DOHH2 (cell line): ENCODE measurements around the gene SHISA2.

Source experiments
- H3F3A ChIP-seq: fragments of 200-600 bp; sonication (generic), shearing (Covaris generic); 2 replicates; pipeline ENCODE4 v1.6.0; 2016; ENCODE audit warnings: antibody characterized with exemption, mild to moderate bottlenecking; ENCODE audit not compliant: control insufficient read depth, insufficient read depth
- H3K27ac ChIP-seq: fragments of 200-600 bp; sonication (generic); 2 replicates; pipeline ENCODE4 v1.5.1; 2014; ENCODE audit warnings: low read depth, mild to moderate bottlenecking, low read length, moderate library complexity
- H3K27me3 ChIP-seq: fragments of 200-600 bp; sonication (generic); 2 replicates; pipeline ENCODE4 v1.6.1; 2014; ENCODE audit warnings: mild to moderate bottlenecking, low read length, mixed read lengths; ENCODE audit not compliant: control insufficient read depth
- H3K36me3 ChIP-seq: fragments of 200-600 bp; sonication (generic); 2 replicates; pipeline ENCODE4 v1.6.1; 2014; ENCODE audit warnings: mild to moderate bottlenecking, low read length, moderate library complexity, mixed read lengths; ENCODE audit not compliant: control insufficient read depth
- H3K4me1 ChIP-seq: fragments of 200-600 bp; sonication (generic); 2 replicates; pipeline ENCODE4 v1.6.1; 2014; ENCODE audit warnings: mild to moderate bottlenecking, low read length, mixed read lengths; ENCODE audit not compliant: control insufficient read depth
- H3K4me2 ChIP-seq: fragments of 200-600 bp; sonication (generic); 2 replicates; pipeline ENCODE4 v1.6.0; 2014; ENCODE audit warnings: mild to moderate bottlenecking, low read length, moderate library complexity
- H3K4me3 ChIP-seq: fragments of 200-600 bp; sonication (generic); 2 replicates; pipeline ENCODE4 v1.5.1; 2014; ENCODE audit warnings: mild to moderate bottlenecking, low read length, mixed read lengths
- H3K79me2 ChIP-seq: fragments of 200-600 bp; sonication (generic); 2 replicates; pipeline ENCODE4 v1.6.1; 2014; ENCODE audit warnings: mild to moderate bottlenecking, low read length, mixed read lengths; ENCODE audit not compliant: control insufficient read depth
- H3K9me2 ChIP-seq: fragments of 200-600 bp; sonication (generic); replicated peaks from 2 replicates; pipeline ENCODE4 v1.6.1; 2014; ENCODE audit warnings: mild to moderate bottlenecking, low read length, mixed read lengths; ENCODE audit not compliant: control insufficient read depth
- H3K9me3 ChIP-seq: fragments of 200-600 bp; sonication (generic); 2 replicates; pipeline ENCODE4 v1.6.1; 2014; ENCODE audit warnings: antibody characterized with exemption, low read length, mixed read lengths; ENCODE audit not compliant: control insufficient read depth, insufficient read depth
- H4K20me1 ChIP-seq: fragments of 200-600 bp; sonication (generic); 2 replicates; pipeline ENCODE4 v1.6.0; 2014; ENCODE audit warnings: low read depth, mild to moderate bottlenecking, antibody characterized with exemption, low read length, moderate library complexity; ENCODE audit not compliant: control insufficient read depth, insufficient read depth
- CTCF ChIP-seq: fragments of 200-600 bp; sonication (generic); IDR thresholded peaks from one replicate; pipeline ENCODE4 v1.5.1; 2014; ENCODE audit warnings: antibody characterized with exemption, mild to moderate bottlenecking, low read depth, low read length; ENCODE audit not compliant: poor library complexity, severe bottlenecking
- EZH2phosphoT487 ChIP-seq: fragments of 200-600 bp; sonication (generic); IDR thresholded peaks from 2 replicates; pipeline ENCODE4 v1.6.1; 2017; ENCODE audit warnings: borderline replicate concordance, mild to moderate bottlenecking, antibody characterized with exemption, low read length, moderate library complexity, mixed read lengths

The SHISA2 gene

GRCh38 chr13:26016189-26016588, 35.6 kb downstream of the SHISA2 start:
- Histone ChIP-seq H3K36me3 (no peaks in the 10 kb centered on the region), H3F3A (no peaks in the 10 kb centered on the region), H3K9me3 (no peaks in the 10 kb centered on the region), H3K79me2 (no peaks in the 10 kb centered on the region), H4K20me1 (no peaks in the 10 kb centered on the region), H3K4me2 (no peak overlapping the region), H3K4me1 (no peaks in the 10 kb centered on the region), H3K27me3 (0 out of 2 replicates have a peak, but pooled peaks cover 3% of the 10 kb centered on the region), H3K9me2 (no peaks in the 10 kb centered on the region), H3K4me3 (no peak overlapping the region), H3K27ac (no peak overlapping the region)
- TF ChIP-seq CTCF (no peak), EZH2phosphoT487 (no peak)

GRCh38 chr13:26015271-26016125, 36.3 kb downstream of the SHISA2 start:
- H3K9me3 ChIP-seq, result no peaks in the 10 kb centered on the region
- no peak overlapping the region for H3K4me2 ChIP-seq
- TF ChIP-seq CTCF (no peak), EZH2phosphoT487 (no peak)
- 0 out of 2 replicates have a peak, but pooled peaks cover 3% of the 10 kb centered on the region for H3K27me3 ChIP-seq
- H3K4me1 ChIP-seq, result no peaks in the 10 kb centered on the region
- H3K27ac ChIP-seq, result no peak overlapping the region
- no peaks in the 10 kb centered on the region for H3F3A ChIP-seq
- no peaks in the 10 kb centered on the region for H3K79me2 ChIP-seq
- no peaks in the 10 kb centered on the region for H3K36me3 ChIP-seq
- H4K20me1 ChIP-seq, result no peaks in the 10 kb centered on the region
- H3K4me3 ChIP-seq, result no peak overlapping the region
- H3K9me2 ChIP-seq, result no peaks in the 10 kb centered on the region

- no peak overlapping the region for H3K4me2 ChIP-seq
- H3K79me2 ChIP-seq, result no peaks in the 10 kb centered on the region
- no peaks in the 10 kb centered on the region for H3K4me1 ChIP-seq
- TF ChIP-seq CTCF (no peak), EZH2phosphoT487 (no peak)
- no peaks in the 10 kb centered on the region for H3K9me3 ChIP-seq
- H3F3A ChIP-seq, result no peaks in the 10 kb centered on the region
- H3K27ac ChIP-seq, result no peak overlapping the region
- 0 out of 2 replicates have a peak, but pooled peaks cover 3% of the 10 kb centered on the region for H3K27me3 ChIP-seq
- no peaks in the 10 kb centered on the region for H4K20me1 ChIP-seq
- H3K9me2 ChIP-seq, result no peaks in the 10 kb centered on the region
- no peaks in the 10 kb centered on the region for H3K36me3 ChIP-seq
- H3K4me3 ChIP-seq, result no peak overlapping the region
Measured at GRCh38 chr13:26012995-26013394, 38.8 kb downstream of the SHISA2 start.
